ENCODE results near the gene IMMP2L. TPM values are rescaled to one million over a fixed set of nuclear protein-coding genes. Genes with fewer than 3 reads are reported as not detected.
A peak's percentile ranks its signal among the peaks of the same experiment; 100 is the strongest.

The IMMP2L gene
- total and polyA plus RNA-seq, 7 donors, result 9.3 to 43.0 (median 19.2) TPM

DNA sequence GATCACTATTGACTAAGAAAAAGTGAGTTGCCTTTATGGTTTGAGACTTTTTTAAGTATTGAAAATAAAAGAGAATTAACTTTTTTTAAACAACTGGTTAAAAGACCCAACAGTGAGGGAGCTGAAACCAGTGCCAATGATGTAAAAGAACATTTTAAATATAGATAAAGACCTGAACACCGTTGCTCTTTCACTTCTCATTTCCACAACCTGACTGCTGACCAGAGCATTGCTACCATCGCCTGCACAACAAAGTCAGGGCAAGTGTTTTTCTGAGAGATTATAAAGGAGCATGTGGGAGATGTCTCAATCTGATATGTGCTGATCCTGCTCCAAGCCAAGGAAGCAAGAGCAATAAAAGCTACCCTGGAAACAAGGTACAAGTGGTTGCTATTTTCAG, 34.7 kb downstream of the IMMP2L start:
- ATAC-seq, result peak in 2 of 4 donors; percentile 37 to 68
- TF ChIP-seq, protein P1, sequence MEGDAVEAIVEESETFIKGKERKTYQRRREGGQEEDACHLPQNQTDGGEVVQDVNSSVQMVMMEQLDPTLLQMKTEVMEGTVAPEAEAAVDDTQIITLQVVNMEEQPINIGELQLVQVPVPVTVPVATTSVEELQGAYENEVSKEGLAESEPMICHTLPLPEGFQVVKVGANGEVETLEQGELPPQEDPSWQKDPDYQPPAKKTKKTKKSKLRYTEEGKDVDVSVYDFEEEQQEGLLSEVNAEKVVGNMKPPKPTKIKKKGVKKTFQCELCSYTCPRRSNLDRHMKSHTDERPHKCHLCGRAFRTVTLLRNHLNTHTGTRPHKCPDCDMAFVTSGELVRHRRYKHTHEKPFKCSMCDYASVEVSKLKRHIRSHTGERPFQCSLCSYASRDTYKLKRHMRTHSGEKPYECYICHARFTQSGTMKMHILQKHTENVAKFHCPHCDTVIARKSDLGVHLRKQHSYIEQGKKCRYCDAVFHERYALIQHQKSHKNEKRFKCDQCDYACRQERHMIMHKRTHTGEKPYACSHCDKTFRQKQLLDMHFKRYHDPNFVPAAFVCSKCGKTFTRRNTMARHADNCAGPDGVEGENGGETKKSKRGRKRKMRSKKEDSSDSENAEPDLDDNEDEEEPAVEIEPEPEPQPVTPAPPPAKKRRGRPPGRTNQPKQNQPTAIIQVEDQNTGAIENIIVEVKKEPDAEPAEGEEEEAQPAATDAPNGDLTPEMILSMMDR (IDR thresholded peaks at IDR 0.05), result no peak
- H3K27ac ChIP-seq, result no peak overlapping the region

DNA sequence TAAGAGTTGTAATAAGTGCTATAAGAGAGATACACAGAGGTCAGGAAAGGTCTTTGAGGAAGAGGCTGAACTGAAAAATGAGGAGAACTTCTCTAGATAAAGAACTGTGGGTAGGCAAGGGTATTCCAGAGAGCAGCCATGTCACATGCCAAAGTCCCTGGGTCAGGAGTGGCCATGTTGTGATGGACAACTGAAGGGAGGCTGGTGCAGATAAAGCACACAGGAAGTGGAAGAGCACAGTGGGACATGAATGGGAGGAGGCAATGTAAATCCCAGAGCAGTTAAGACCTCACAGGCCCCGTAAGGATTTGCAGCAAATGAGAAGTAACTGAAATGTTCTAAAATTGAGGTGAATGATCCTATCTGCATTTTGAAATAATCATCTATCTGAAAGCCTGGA, 37.2 kb downstream of the IMMP2L start:
- Histone ChIP-seq H3K27me3 (ENCODE audit: insufficient read depth in 3 of 3, low read length in 2 of 3) (no peaks in the 10 kb centered on the region), H3K4me3 (no peak overlapping the region), H3K4me1 (peaks cover 12% of the 10 kb centered on the region), H3K36me3 (ENCODE audit: insufficient read depth in 1 of 2, low read depth in 1 of 2) (peaks cover 0 to 2% of the 10 kb centered on the region in 2 donors), H3K9me3 (peaks cover 8% of the 10 kb centered on the region), H3K27ac (no peak overlapping the region)
- DNase-seq, result no peak
- TF ChIP-seq, protein P1 (IDR thresholded peaks at IDR 0.05), result no peak
- intact Hi-C loops (cut with DNase I), result no loop called here
- no peak for ATAC-seq
- 94 to 100% (median 96%) methylated on average over 1 of the region's 1 CpG for WGBS, 3 donors

More for the DNA sequence above, 34.7 kb downstream of the IMMP2L start:
- Histone ChIP-seq H3K27me3 (ENCODE audit: insufficient read depth in 3 of 3, low read length in 2 of 3) (no peaks in the 10 kb centered on the region), H3K4me3 (no peak overlapping the region), H3K9me3 (no peaks in the 10 kb centered on the region), H3K4me1 (peaks cover 23% of the 10 kb centered on the region), H3K36me3 (ENCODE audit: insufficient read depth in 1 of 2, low read depth in 1 of 2) (no peaks in the 10 kb centered on the region)
- intact Hi-C loops (cut with DNase I), result no loop called here
- WGBS, 3 donors, result 40 to 60% (median 54%) methylated on average over 2 of the region's 2 CpGs
- DNase-seq, result no peak

DNA sequence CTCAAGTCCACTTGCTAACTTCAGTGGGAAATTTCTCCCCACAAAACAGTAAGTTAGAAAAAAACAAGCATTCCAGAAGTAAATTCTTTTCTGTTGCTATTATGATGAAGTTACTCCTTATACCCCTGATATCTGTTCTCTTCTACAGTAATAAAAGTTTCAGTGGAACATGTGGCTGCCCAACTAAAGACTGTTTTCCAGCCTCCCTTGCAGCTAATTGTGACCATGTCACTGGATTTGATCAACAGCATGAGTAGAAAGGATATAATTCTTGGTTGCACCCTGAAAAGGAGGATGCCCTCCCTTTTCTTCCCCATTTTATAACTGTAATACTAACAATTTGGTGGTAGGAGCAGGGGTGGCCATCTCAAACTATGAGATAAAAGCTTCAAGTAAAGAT, 40.6 kb downstream of the IMMP2L start:
- H3K27ac ChIP-seq, result no peak overlapping the region
- intact Hi-C loops (cut with DNase I), result no loop called here
- no peaks in the 10 kb centered on the region for H3K27me3 ChIP-seq (ENCODE audit: insufficient read depth in 3 of 3, low read length in 2 of 3)
- DNase-seq (no peak), ATAC-seq (no peak)
- TF ChIP-seq, protein P1 (IDR thresholded peaks at IDR 0.05), result no peak
- peaks cover 7% of the 10 kb centered on the region for H3K4me1 ChIP-seq
- no peak overlapping the region for H3K4me3 ChIP-seq
- H3K36me3 ChIP-seq (ENCODE audit: insufficient read depth in 1 of 2, low read depth in 1 of 2), result peaks cover 0 to 6% of the 10 kb centered on the region in 2 donors
- H3K9me3 ChIP-seq, result peaks cover 8% of the 10 kb centered on the region

DNA sequence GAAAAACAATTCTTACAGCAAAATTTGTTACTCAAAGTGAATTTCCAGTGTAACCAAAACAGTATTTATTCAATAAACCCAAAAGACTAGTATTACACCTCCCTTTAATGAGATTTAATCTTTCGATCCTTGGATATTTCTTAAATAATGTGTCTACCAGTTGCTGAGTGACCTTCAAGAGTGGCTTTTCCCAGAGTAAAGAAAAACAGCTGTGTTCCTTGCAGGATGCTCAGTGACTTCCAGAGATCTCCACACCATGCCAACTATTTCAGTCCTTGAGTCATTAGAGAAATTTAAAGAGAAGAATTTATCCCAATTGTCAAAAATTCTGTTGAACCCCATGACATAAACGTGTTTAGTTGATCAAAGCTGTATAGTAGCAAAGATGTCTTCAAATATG, 44.0 kb downstream of the IMMP2L start:
- intact Hi-C loops (cut with DNase I), result no loop called here
- Histone ChIP-seq H3K27ac (no peak overlapping the region), H3K4me1 (peaks cover 9% of the 10 kb centered on the region), H3K9me3 (peaks cover 8% of the 10 kb centered on the region), H3K27me3 (ENCODE audit: insufficient read depth in 3 of 3, low read length in 2 of 3) (no peaks in the 10 kb centered on the region), H3K36me3 (ENCODE audit: insufficient read depth in 1 of 2, low read depth in 1 of 2) (peaks cover 0 to 6% of the 10 kb centered on the region in 2 donors), H3K4me3 (no peak overlapping the region)
- DNase-seq (no peak), ATAC-seq (no peak)
- TF ChIP-seq, protein P1 (IDR thresholded peaks at IDR 0.05), result no peak
- 52 to 70% (median 65%) methylated on average over 2 of the region's 2 CpGs for WGBS, 3 donors

DNA sequence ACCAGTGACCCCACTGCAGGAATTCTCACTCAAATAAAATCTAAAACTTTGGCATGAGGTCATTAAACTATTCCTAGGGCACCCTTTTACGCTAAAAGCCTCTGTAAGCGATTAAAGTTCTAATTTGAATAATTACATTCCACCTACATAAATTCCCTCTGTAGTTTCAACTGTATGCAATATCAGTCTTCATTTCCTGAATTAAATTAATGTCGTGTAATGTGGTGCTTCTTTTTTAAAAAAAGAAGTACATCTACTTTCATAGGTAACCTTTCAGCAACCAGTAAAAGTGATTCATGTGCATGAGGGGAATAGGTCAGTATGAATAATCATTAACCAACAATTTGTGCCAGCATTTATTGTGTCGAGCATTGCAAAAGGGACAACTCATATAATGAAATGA, 44.7 kb downstream of the IMMP2L start:
- no peak overlapping the region for H3K4me3 ChIP-seq
- no peak overlapping the region for H3K27ac ChIP-seq
- H3K4me1 ChIP-seq, result peaks cover 4% of the 10 kb centered on the region
- no peaks in the 10 kb centered on the region for H3K27me3 ChIP-seq (ENCODE audit: insufficient read depth in 3 of 3, low read length in 2 of 3)
- ATAC-seq, result no peak
- TF ChIP-seq, protein P1 (IDR thresholded peaks at IDR 0.05), result no peak
- intact Hi-C loops (cut with DNase I), result no loop called here
- 81 to 85% (median 84%) methylated on average over 4 of the region's 4 CpGs for WGBS, 3 donors
- H3K9me3 ChIP-seq, result peaks cover 8% of the 10 kb centered on the region
- DNase-seq, result no peak
- peaks cover 0 to 6% of the 10 kb centered on the region in 2 donors for H3K36me3 ChIP-seq (ENCODE audit: insufficient read depth in 1 of 2, low read depth in 1 of 2)

All from psoas muscle (tissue), 8 donors.